Measurements from ENCODE around the gene FAM219A.
"Not testable (repeated sequence)": the region's sequence is repeated elsewhere in the genome, so short reads cannot be mapped to it uniquely, and the experiment has no call there.

The FAM219A gene

GRCh38 chr9:34442770-34443169, 15.6 kb downstream of the FAM219A start:
- DNase-seq, result no peak

DNA sequence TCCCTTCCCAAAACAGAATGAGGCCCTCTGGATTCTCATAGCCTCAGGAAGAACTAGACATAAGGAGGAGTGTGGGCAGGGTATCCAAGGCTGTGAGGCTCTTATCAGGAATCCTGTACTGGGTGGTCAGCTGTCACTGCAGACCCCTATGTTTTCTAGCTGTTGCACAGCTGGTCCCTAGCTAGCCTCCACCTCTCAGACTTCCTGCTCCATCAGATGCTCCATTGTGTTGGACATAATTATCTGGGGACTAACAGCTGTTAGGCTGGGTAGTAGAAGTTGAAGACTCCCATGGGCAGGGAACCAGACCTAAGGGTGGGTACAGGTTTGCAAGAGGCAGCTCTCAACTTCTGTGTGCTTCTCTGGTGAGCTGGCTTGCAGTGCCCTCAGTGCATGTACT, 18.4 kb downstream of the FAM219A start:
- no peak for DNase-seq

DNA sequence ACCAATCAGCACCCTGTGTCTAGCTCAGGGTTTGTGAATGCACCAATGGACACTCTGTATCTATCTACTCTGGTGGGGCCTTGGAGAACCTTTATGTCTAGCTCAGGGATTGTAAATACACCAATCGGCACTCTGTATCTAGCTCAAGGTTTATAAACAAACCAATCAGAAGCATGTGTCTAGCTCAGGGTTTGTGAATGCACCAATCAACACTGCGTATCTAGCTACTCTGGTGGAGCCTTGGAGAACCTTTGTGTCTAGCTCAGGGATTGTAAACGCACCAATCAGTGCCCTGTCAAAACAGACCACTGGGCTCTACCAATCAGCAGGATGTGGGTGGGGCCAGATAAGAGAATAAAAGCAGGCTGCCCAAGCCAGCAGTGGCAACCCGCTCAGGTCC, 19.9 kb downstream of the FAM219A start:
- DNase-seq, result not testable (repeated sequence)

GRCh38 chr9:34437926-34438307, 20.5 kb downstream of the FAM219A start:
- DNase-seq, result not testable (repeated sequence)

GRCh38 chr9:34437006-34437925, 21.1 kb downstream of the FAM219A start:
- no peak for DNase-seq

DNA sequence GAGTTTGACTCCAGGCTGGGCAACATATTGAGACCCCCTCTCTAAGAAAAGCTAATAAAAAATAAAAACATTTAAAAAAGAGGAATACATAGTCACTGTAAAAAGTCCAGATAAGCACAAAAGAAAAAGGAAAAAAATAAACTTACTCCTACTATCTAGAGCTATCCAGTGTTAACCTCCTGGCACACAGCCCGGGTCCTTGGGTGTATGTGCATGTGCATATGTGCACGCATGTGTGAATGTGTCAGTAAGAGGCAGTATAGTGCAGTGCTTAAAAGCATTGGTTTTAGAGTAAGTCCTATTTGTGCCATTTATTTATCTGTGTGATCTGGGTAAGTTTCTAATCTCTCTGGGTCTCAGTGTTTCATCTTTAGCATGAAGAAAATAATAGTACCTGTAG, 26.7 kb downstream of the FAM219A start:
- DNase-seq, result no peak

GRCh38 chr9:34430843-34431437, 27.4 kb downstream of the FAM219A start:
- DNase-seq, result peak; percentile 68

DNA sequence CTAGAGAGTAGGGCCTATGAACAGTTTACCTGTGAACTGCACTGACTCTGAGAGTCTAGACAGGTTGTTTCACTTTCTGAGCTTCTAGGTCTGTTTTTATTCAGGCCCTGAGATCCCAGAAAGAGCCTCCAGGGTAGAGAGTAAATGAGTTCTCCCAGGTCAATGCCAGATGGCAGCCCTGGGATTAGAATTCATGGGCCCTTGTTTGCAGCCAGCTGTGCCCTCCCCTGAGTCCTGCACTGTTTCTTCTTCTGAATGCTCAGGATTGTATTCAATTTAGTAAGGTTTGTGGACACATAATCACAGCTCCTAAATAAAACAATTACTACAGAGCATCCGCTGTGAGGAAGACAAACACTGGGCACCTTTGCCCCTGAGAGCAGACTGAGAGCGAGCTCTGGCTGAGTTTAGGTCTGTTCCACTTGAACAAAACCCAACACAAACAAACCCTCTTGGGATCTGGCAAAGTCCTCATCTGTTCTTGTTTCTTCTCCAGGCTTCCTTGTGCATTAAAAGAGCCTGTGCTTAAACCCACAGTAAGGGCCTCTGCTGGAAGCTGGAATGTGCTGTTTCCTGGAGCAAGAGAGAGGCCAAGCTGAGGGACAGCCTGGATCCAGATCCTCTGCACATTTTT, 29.9 kb downstream of the FAM219A start:
- no peak for DNase-seq

DNA sequence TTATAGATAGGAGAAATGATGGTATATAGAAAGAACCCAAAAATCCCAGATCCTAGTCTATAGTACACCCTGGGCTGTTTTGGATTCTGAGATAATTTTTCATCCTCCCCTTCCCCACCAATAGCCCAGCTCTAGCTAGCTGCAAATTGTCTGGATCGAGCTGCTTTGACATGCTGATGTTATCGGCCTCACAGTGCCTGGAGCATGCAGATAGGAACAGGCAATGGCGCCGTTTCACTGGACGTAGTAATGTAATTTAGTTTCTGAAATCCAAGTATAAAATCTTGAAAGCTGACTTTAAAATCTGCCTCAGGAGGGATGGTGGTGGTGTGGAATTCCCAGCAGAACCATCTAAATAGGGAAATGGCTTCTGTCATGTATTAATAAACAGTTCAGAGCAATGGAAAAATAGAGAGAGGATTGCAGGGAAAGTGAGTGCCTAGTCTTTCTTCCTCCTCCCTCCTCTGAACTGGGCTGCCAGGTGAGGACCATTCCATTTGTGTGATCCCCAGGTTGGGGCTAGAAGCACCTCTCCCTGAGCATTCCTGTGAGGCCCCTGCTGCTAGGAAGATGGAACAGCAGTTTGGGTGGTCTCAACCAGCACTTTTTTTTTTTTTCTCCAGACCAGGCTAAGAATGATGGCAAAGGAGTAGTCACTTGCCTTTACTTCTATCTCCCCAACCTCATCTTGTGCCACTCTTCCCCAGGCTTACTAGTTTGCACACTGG, 31.9 kb downstream of the FAM219A start:
- DNase-seq, result no peak

GRCh38 chr9:34419716-34420504, 38.5 kb downstream of the FAM219A start:
- DNase-seq, result no peak

DNA sequence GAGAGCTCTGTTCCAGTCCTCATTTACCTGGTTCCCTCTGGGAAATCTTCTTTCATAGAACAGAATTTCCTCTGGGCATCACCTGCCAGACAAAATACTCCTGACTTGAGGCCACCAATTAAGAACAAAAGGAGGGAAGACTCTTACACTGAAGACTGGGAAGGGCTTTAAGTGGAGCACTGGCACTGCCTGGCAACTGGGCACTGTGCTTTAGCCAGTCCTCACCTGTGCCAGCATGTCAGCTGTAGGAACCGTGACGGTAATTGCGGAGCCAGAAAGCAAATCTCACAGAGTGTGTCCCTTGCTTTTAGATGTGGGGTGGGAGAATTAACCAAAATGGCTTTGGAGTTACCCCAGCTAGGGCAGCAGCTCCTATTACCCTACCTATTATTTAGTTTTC, 40.6 kb downstream of the FAM219A start:
- DNase-seq, result no peak

DNA sequence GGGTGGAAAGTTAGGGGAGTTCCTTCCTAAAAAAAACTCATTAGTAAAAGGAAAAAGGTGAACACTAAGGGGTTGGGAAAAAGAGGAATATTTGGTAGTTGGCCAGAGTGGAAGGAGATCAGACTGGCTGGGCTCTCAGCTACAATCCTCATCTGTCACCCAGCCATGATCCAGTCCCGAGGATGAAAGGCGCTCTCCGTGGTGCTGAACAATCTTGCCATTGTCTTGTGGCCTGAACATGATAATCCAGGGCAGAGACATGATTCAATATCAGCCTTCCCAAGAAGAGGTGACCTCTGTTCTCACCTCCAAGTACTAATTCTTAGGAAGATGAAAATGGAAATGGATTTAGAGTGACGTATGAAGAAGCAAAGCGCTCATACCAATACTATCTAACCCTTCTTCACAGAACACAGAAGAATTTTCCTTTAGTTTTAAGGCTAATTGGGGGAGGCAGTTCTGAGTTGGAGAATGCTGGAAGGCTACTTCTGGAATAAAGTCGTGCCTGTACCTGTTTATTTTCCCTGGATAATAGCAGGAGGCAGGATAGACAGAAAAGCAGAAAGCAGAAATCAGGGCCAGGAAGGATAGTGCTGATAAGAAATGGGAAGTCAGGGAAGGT, 45.0 kb downstream of the FAM219A start:
- DNase-seq, result peak; percentile 57

DNA sequence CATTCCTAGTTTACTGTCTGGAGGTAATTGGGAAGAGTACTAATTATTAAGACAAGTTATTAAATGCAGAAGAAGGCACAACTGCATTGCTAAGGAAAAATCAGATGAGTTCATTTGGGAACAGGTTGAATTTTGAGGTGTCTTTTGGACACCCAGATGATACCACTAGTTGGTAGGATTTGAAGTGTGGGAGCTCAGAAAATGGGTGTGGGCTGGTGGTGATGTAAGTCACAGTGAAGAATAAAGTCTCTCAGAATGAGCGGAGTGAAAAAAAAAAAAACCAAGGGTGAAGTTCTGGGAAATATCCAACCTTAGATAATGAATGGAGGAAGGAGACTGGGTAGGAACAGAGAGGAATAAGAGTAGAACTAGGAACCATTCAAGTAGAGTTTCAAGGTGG, 46.0 kb downstream of the FAM219A start:
- DNase-seq, result no peak

- no peak for DNase-seq
These were observed 49.2 kb downstream of the FAM219A start for GRCh38 chr9:34409154-34409553.

- no peak for DNase-seq
These were observed 50.2 kb downstream of the FAM219A start for GRCh38 chr9:34408173-34408572.

DNA sequence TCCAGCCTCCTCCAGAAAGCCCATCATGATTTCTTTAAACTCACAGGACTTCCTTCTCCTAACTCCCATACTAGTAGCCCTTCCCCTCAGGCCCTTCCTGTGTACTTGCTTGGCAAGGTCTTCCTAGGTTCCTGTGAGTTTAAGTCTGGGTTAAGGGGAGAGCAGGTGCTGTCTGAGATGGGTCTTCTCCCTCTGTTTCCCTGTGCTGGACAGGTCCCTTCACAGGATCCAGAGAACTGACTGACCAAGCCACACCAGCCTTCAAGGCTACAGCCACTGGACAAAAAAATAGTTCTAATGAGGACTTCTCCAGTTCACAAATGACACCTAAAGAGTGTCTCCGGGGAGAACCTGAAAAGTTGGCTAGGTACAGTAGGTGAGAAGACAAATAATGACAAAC, 52.2 kb downstream of the FAM219A start:
- DNase-seq, result no peak

GRCh38 chr9:34405719-34406118, 52.7 kb downstream of the FAM219A start:
- DNase-seq, result no peak

DNA sequence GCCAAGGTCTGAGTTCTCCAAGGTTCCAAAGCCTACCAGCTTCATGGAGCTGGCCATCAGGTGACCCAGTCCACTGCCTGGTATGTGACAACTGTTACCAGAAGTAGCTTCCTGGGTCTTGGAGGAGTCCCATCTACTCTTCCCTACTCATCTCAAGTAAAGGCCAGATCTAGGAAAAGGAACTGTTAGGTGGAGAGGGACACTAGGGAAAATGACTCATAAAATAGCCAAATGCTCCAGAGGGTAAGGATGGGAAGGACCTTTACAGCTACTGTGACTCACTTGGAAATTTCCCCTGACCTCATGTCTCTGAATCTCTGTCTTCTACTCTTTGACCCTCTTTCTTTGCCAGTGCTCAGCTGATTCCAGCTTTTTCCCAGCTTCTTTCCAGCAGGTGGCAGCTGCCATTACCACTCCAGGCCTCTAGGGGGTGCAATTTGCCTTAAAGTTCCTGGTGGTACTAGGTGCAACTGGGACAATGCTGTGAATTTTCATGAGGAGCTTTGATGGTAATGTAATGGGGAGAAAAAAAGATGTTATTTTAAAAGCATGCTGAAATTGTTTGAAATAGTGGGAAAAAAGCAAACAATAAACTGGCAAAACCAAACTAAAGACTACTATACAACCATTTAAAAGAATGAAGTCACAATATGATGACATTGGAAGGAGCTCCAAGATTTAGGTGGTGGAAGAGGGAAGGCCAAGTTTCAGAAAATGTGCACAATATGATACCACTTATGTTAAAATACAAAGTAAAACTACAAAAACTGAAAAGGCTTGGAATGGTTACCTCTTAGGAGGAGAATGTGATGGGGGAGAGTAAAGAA, 54.6 kb downstream of the FAM219A start:
- DNase-seq, result no peak

DNA sequence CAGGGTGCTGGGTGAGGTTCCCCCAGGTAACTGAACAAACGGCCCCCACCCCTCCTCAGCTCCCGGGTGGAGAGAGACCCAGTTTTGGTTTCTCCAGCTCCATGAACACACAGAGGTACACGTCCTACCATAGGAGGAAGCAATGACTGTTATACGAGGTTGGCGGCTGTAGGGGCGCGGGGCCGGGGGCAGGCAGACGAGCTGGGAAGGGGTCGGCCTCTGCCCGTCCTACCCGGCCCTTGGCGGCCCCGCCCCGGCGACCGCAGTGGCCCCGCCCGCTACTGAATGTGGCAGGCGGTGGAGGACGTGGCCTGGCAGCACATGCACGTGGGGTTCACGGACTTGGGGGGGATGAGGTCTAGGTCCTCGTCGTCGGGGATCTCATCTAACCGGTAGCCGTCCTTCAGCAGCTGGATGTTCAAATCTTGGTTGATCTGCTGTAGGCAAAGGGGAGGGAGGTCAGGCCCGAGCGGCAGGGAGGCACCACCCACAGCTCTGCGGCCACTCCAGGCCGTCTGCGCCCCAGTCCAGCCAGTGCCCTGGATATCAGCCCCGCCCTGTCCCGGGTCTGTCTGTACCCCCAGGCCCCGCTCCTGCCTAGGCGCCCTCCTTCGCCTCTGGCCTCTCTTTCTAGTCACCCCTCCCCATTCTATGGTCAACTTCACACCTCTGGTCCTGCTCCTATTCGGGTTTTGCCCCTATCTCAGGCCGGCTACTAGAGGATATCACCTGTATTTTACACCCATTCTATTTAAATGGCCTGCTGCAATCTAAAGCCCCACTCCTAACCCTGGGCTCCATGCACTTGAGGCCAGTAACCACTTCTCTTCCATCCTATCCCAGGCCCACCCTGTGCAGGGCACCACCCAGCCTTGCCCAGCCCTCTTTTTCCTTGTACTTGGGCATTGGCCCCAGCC, 57.4 kb downstream of the FAM219A start:
- DNase-seq, result no peak

DNA sequence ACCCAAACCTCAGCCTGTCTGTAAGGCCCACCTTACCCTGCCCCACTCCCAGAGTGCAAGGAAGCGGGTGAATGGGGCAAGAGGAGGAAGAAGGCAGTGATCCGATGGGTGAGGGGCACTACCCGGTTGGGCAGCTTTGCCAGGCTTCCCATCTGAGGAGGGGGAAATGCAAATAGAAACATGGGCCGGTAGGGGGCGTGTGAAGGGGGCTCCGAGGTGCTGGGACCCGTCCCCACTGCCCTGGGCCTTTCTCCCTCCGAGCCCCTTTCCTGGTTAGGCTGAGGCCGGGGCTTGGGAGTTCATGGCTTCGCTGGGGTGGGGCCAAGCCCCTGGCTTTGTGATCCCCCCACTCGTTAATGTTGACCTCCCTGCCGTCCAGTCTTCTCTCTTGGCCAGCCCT, 58.1 kb downstream of the FAM219A start:
- no peak for DNase-seq
